OCI-LY3 (cell line): ENCODE data around the gene TRIM25.

Source experiments
- H2AFZ ChIP-seq: fragments of 200-600, 300-600 bp; shearing (Covaris generic); 2 replicates; pipeline ENCODE4 v1.6.0; 2014; ENCODE audit warnings: antibody characterized with exemption, low read depth, low read length
- H3K27ac ChIP-seq: fragments of 200-600, 300-600 bp; sonication (generic); 2 replicates; pipeline ENCODE4 v1.5.1; 2014; ENCODE audit warnings: mild to moderate bottlenecking, low read length, moderate library complexity, mixed read lengths
- H3K27me3 ChIP-seq: fragments of 200-600, 300-600 bp; sonication (generic); 2 replicates; pipeline ENCODE4 v1.6.1; 2014; ENCODE audit warnings: low read depth, low read length, mixed read lengths
- H3K36me3 ChIP-seq: fragments of 200-600, 300-600 bp; sonication (generic); replicated peaks from 2 replicates; pipeline ENCODE3; 2014; ENCODE audit warnings: low read depth, low read length, mixed read lengths
- H3K4me1 ChIP-seq: fragments of 300-600, 200-600 bp; sonication (generic); 2 replicates; pipeline ENCODE4 v1.6.1; 2014; ENCODE audit warnings: low read length, mixed read lengths
- H3K4me2 ChIP-seq: fragments of 200-600, 300-600 bp; sonication (generic); 2 replicates; pipeline ENCODE4 v1.6.1; 2014; ENCODE audit warnings: low read length, mixed read lengths
- H3K4me3 ChIP-seq: fragments of 300-600, 200-600 bp; sonication (generic); 2 replicates; pipeline ENCODE4 v1.5.1; 2014; ENCODE audit warnings: antibody characterized with exemption, mild to moderate bottlenecking, low read length, moderate library complexity
- H3K79me2 ChIP-seq: fragments of 300-600, 200-600 bp; shearing (Covaris generic); 2 replicates; pipeline ENCODE4 v1.6.1; 2014; ENCODE audit warnings: mild to moderate bottlenecking, low read length, mixed read lengths
- H3K9ac ChIP-seq: fragments of 300-600, 200-600 bp; shearing (Covaris generic); 2 replicates; pipeline ENCODE4 v1.6.0; 2014; ENCODE audit warnings: mild to moderate bottlenecking, low read length, moderate library complexity
- H3K9me3 ChIP-seq: fragments of 200-600, 300-600 bp; shearing (Covaris generic); 2 replicates; pipeline ENCODE4 v1.6.1; 2014; ENCODE audit warnings: low read length, mixed read lengths; ENCODE audit not compliant: insufficient read depth
- H4K20me1 ChIP-seq: fragments of 200-600, 300-600 bp; sonication (generic); 2 replicates; pipeline ENCODE4 v1.6.1; 2016; ENCODE audit warnings: low read length, mixed read lengths; ENCODE audit not compliant: insufficient read depth
- EZH2phosphoT487 ChIP-seq: fragments of 200-600 bp; shearing (Covaris generic); IDR thresholded peaks from 2 replicates; pipeline ENCODE4 v1.6.1; 2018; ENCODE audit warnings: antibody characterized with exemption, mixed run types, low read depth
- TF ChIP-seq, protein P1 (sequence below): fragments of 200-600, 300-600 bp; sonication (generic); IDR thresholded peaks from 2 replicates; pipeline ENCODE4 v1.5.1; 2014; ENCODE audit warnings: antibody characterized with exemption, low read length, low read depth

TRIM25 gene

DNA sequence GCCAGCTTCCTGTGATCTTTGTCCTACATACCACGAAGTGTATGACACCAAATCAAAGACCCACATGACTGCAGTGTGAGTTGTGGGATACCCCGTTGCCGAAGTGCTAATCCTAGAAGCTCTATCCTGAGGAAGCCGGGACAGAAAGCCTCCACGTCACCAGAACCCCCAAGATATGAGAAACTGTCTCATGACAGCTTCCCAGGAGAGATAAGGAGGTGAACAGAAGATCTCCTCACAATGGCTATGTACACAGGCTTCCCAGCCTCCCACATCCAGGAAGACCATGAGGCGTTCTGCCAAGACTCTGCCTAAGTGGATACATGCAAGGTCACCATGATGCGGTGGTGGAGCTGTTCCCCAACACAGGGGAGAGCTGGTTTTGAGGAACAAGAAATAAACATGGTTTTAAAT is 37.1 kb downstream of the TRIM25 start:
- peaks cover 8% of the 10 kb centered on the region for H3K4me1 ChIP-seq
- no peak overlapping the region for H3K9ac ChIP-seq
- no peaks in the 10 kb centered on the region for H4K20me1 ChIP-seq
- no peaks in the 10 kb centered on the region for H3K9me3 ChIP-seq
- no peak overlapping the region for H3K4me3 ChIP-seq
- H3K79me2 ChIP-seq: no peaks in the 10 kb centered on the region
- no peaks in the 10 kb centered on the region for H3K36me3 ChIP-seq
- H3K27me3 ChIP-seq: peaks cover 4% of the 10 kb centered on the region; the same call in 1 of the 2 replicates
- H2AFZ ChIP-seq: no peak overlapping the region
- TF ChIP-seq EZH2phosphoT487: no peak
- TF ChIP-seq, protein P1, sequence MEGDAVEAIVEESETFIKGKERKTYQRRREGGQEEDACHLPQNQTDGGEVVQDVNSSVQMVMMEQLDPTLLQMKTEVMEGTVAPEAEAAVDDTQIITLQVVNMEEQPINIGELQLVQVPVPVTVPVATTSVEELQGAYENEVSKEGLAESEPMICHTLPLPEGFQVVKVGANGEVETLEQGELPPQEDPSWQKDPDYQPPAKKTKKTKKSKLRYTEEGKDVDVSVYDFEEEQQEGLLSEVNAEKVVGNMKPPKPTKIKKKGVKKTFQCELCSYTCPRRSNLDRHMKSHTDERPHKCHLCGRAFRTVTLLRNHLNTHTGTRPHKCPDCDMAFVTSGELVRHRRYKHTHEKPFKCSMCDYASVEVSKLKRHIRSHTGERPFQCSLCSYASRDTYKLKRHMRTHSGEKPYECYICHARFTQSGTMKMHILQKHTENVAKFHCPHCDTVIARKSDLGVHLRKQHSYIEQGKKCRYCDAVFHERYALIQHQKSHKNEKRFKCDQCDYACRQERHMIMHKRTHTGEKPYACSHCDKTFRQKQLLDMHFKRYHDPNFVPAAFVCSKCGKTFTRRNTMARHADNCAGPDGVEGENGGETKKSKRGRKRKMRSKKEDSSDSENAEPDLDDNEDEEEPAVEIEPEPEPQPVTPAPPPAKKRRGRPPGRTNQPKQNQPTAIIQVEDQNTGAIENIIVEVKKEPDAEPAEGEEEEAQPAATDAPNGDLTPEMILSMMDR: no peak
- no peak overlapping the region for H3K27ac ChIP-seq
- H3K4me2 ChIP-seq: no peak overlapping the region

DNA sequence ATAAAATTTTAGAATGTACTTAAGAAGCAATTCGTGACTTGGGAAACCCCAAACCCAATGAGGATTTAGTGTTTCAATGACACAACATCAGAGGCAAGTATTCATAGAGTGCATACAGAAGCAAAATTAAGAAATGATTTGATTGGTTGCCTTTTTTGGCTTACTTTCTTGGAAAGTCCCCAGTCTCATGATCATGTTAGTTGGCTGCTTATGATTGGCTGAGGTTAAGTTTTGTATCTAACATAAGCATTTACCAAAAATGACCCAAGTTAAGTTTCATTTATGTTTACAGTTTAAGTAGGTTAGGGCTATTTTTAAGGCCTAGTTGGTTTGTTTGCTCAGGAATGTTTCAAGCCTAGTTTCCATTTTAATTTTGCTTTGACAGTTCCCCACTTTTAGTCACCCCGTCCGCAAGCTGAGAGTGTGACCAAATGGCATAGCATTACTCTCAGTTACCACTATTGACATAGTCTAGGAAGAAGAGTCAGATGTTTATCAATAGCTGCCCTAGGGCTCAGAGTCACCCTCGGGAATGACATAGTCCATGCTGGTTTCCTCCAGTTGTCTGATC is 43.7 kb downstream of the TRIM25 start:
- Histone ChIP-seq H3K4me2 (no peak overlapping the region), H3K27ac (no peak overlapping the region)

DNA sequence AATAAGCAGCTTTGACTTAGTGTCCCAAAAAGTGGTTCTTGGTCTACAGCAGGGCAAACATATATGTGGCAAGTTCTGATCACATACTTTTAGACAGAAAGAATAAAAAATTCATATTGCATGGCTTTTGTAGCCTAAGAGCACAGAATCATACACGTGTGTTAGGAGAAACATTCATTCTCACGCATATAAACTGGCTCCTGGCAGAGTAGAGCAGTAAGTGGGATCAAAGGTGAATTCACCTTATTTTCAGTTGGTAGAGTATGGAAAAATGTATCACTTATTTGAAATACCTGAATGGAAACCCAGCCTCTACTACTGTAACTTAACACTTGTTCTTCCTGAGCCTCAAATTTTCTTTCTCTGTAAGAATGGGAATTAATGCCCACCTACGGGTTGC is 45.1 kb downstream of the TRIM25 start:
- no peak for TF ChIP-seq EZH2phosphoT487
- TF ChIP-seq, protein P1: no peak
- Histone ChIP-seq H3K4me2 (no peak overlapping the region), H2AFZ (no peak overlapping the region), H3K36me3 (peaks cover 6% of the 10 kb centered on the region), H4K20me1 (no peaks in the 10 kb centered on the region), H3K9me3 (no peaks in the 10 kb centered on the region), H3K79me2 (no peaks in the 10 kb centered on the region), H3K4me3 (no peak overlapping the region), H3K27ac (no peak overlapping the region), H3K9ac (no peak overlapping the region), H3K27me3 (no peaks in the 10 kb centered on the region), H3K4me1 (no peaks in the 10 kb centered on the region)

More for the DNA sequence above, 43.7 kb downstream of the TRIM25 start:
- TF ChIP-seq EZH2phosphoT487: no peak
- TF ChIP-seq, protein P1: no peak
- no peak overlapping the region for H2AFZ ChIP-seq
- H3K4me3 ChIP-seq: no peak overlapping the region
- no peaks in the 10 kb centered on the region for H3K9me3 ChIP-seq
- H4K20me1 ChIP-seq: no peaks in the 10 kb centered on the region
- H3K9ac ChIP-seq: no peak overlapping the region
- H3K4me1 ChIP-seq: no peaks in the 10 kb centered on the region
- no peaks in the 10 kb centered on the region for H3K27me3 ChIP-seq
- no peaks in the 10 kb centered on the region for H3K79me2 ChIP-seq
- H3K36me3 ChIP-seq: peaks cover 6% of the 10 kb centered on the region

DNA sequence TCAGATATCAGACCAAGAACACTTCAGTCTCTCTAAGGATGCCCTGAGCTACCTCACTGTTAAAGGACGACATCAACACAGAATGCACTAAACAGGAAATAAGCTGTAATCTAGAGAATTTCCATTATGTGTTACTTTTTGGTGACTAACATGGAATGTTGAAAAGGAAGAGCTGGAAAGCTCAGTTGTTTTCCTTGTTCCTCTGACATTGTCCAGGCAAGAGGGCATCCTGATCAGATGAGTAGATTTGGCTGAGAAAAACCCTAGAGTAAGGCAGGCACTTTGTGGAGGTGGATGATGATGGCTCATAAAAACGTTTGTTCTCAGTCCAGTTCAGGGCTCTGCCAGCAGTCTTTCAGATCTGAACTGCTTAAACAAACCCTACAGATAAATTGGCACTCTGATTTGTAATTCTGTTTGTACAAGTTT is 45.9 kb downstream of the TRIM25 start:
- Histone ChIP-seq H2AFZ (no peak overlapping the region), H3K4me3 (no peak overlapping the region), H3K9ac (no peak overlapping the region), H3K27ac (no peak overlapping the region), H3K79me2 (no peaks in the 10 kb centered on the region), H4K20me1 (no peaks in the 10 kb centered on the region), H3K4me2 (no peak overlapping the region), H3K36me3 (peaks cover 6% of the 10 kb centered on the region), H3K4me1 (no peaks in the 10 kb centered on the region), H3K9me3 (no peaks in the 10 kb centered on the region), H3K27me3 (no peaks in the 10 kb centered on the region)
- no peak for TF ChIP-seq EZH2phosphoT487
- TF ChIP-seq, protein P1: no peak
